Activated B cell treated with CpG ODN at 0.5 μM for 24 hours (primary cell): Measurements from ENCODE around the gene HYLS1. TPM values are rescaled to one million over a fixed set of nuclear protein-coding genes. Genes with fewer than 3 reads are reported as not detected.

Experiments
- ATAC-seq: fragments of 200-7000 bp; cut with Tn5 transposase; one replicate; pipeline ENCODE4 v1.10.0; 2021; ENCODE audit warnings: low read depth, mild to moderate bottlenecking, moderate library complexity
- CTCF ChIA-PET: fragments of 350-600 bp; sonication (Branson Sonifier 250); formaldehyde crosslinking; loops from one replicate; lab custom pipeline; 2021; ENCODE audit warnings: antibody characterized with exemption; lab: Charles Lee
- POLR2A ChIA-PET: fragments of 350-600 bp; sonication (Branson Sonifier 250); formaldehyde crosslinking; loops from one replicate; lab custom pipeline; 2021; ENCODE audit warnings: antibody characterized with exemption; lab: Charles Lee
- DNase-seq: peaks from one replicate; pipeline ENCODE4 v3.0.0; 2022
- H3K27ac Mint-ChIP-seq: one replicate; pipeline ENCODE4 v1.8.0; 2020; ENCODE audit warnings: mixed read lengths
- H3K27me3 Mint-ChIP-seq: one replicate; pipeline ENCODE4 v1.8.0; 2021; ENCODE audit warnings: mixed read lengths
- H3K36me3 Mint-ChIP-seq: one replicate; pipeline ENCODE4 v1.8.0; 2021; ENCODE audit warnings: low read depth, mixed read lengths
- H3K4me1 Mint-ChIP-seq: one replicate; pipeline ENCODE4 v1.8.0; 2021; ENCODE audit warnings: mixed read lengths
- H3K4me3 Mint-ChIP-seq: one replicate; pipeline ENCODE4 v1.8.0; 2020; ENCODE audit warnings: mild to moderate bottlenecking, mixed read lengths
- H3K9me3 Mint-ChIP-seq: one replicate; pipeline ENCODE4 v1.8.0; 2020; ENCODE audit warnings: mixed read lengths
- CTCF ChIP-seq: fragments of 200-600 bp; IDR thresholded peaks from one replicate; pipeline ENCODE4 v1.8.0; 2022; ENCODE audit warnings: antibody characterized with exemption, mild to moderate bottlenecking
- intact Hi-C: fragments of 100-400 bp; cut with micrococcal nuclease; formaldehyde crosslinking; loops from one replicate; pipeline ENCODE4 v1.15.1; 2024
- total RNA-seq: library from RNA; stranded (reverse); gene quantifications from 2 replicates; pipeline ENCODE4 v1.2.3, GENCODE V29; 2022

HYLS1 gene
- total RNA-seq, 1 donor from 2014 or later: 9.0 TPM

GRCh38 chr11:125923633-125924032 lies 36.2 kb downstream of the HYLS1 start:
- CTCF ChIA-PET: interaction anchor here (0.6 to 2.1 kb wide), 2 partner anchors 270 to 557 kb away, joined by 3 to 9 read pairs; no protein-coding TSS in a partner anchor
- POLR2A ChIA-PET: interaction anchor here (0.7 kb wide), 1 partner anchor 21 kb away, joined by 3 read pairs; no protein-coding TSS in a partner anchor
- H3K36me3 Mint-ChIP-seq: no peaks in the 10 kb centered on the region
- no peak overlapping the region for H3K27ac Mint-ChIP-seq
- no peak for DNase-seq
- H3K4me3 Mint-ChIP-seq: no peak overlapping the region
- H3K9me3 Mint-ChIP-seq: no peaks in the 10 kb centered on the region
- ATAC-seq: no peak
- peaks cover 13% of the 10 kb centered on the region for H3K27me3 Mint-ChIP-seq
- intact Hi-C loops: loop anchor here (1.0 to 10.0 kb wide), 3 partner anchors 271 to 1421 kb away; no protein-coding TSS in a partner anchor
- no peaks in the 10 kb centered on the region for H3K4me1 Mint-ChIP-seq
- TF ChIP-seq CTCF: no peak

GRCh38 chr11:125924384-125925007 lies 37.0 kb downstream of the HYLS1 start:
- POLR2A ChIA-PET: no interaction called here
- Mint-ChIP-seq H3K9me3 (no peaks in the 10 kb centered on the region), H3K27ac (no peak overlapping the region), H3K27me3 (peaks cover 14% of the 10 kb centered on the region), H3K4me1 (no peaks in the 10 kb centered on the region), H3K36me3 (no peaks in the 10 kb centered on the region), H3K4me3 (no peak overlapping the region)
- intact Hi-C loops: loop anchor here (10.0 kb wide), 1 partner anchor 1420 kb away; no protein-coding TSS in a partner anchor
- CTCF ChIA-PET: interaction anchor here (0.9 to 2.1 kb wide), 3 partner anchors 19 to 556 kb away, joined by 3 to 9 read pairs (median 4); no protein-coding TSS in a partner anchor
- no peak for ATAC-seq
- DNase-seq: no peak
- TF ChIP-seq CTCF: no peak

- TF ChIP-seq CTCF: no peak
- ChIA-PET POLR2A (no interaction called here), CTCF (interaction anchor here (0.9 to 1.1 kb wide), 2 partner anchors 18 to 268 kb away, joined by 3 to 4 read pairs; no protein-coding TSS in a partner anchor)
- DNase-seq: no peak
- H3K9me3 Mint-ChIP-seq: no peaks in the 10 kb centered on the region
- H3K27me3 Mint-ChIP-seq: peaks cover 19% of the 10 kb centered on the region
- no peak overlapping the region for H3K4me3 Mint-ChIP-seq
- H3K4me1 Mint-ChIP-seq: no peaks in the 10 kb centered on the region
- intact Hi-C loops: loop anchor here (10.0 kb wide), 1 partner anchor 1420 kb away; no protein-coding TSS in a partner anchor
- no peak overlapping the region for H3K27ac Mint-ChIP-seq
- no peak for ATAC-seq
- no peaks in the 10 kb centered on the region for H3K36me3 Mint-ChIP-seq
Observed at GRCh38 chr11:125925247-125925740, 37.8 kb downstream of the HYLS1 start.

- Mint-ChIP-seq H3K36me3 (no peaks in the 10 kb centered on the region), H3K4me3 (no peak overlapping the region), H3K4me1 (no peaks in the 10 kb centered on the region), H3K27me3 (peaks cover 19% of the 10 kb centered on the region), H3K9me3 (no peaks in the 10 kb centered on the region), H3K27ac (no peak overlapping the region)
- ATAC-seq: no peak
- ChIA-PET POLR2A (no interaction called here), CTCF (interaction anchor here (1.1 kb wide), 1 partner anchor 17 kb away, joined by 4 read pairs; no protein-coding TSS in a partner anchor)
- DNase-seq: no peak
- intact Hi-C loops: loop anchor here (10.0 kb wide), 1 partner anchor 1419 kb away; no protein-coding TSS in a partner anchor
- TF ChIP-seq CTCF: no peak
Observed at GRCh38 chr11:125925804-125926203, 38.3 kb downstream of the HYLS1 start.

GRCh38 chr11:125926682-125927081 lies 39.2 kb downstream of the HYLS1 start:
- ChIA-PET POLR2A (no interaction called here), CTCF (no interaction called here)
- Mint-ChIP-seq H3K27ac (no peak overlapping the region), H3K27me3 (peaks cover 24% of the 10 kb centered on the region), H3K36me3 (no peaks in the 10 kb centered on the region), H3K4me1 (no peaks in the 10 kb centered on the region), H3K9me3 (no peaks in the 10 kb centered on the region), H3K4me3 (no peak overlapping the region)
- intact Hi-C loops: loop anchor here (10.0 kb wide), 1 partner anchor 1418 kb away; no protein-coding TSS in a partner anchor
- DNase-seq (no peak), ATAC-seq (no peak)
- no peak for TF ChIP-seq CTCF
